ENCODE measurements around the gene ABCB4. TPM values are rescaled to one million over a fixed set of nuclear protein-coding genes. Genes with fewer than 3 reads are reported as not detected.

Gene ABCB4
- total RNA-seq, 2 experiments from 2014 or later: not detected

GRCh38 chr7:87482115-87482514, 6.6 kb upstream of the ABCB4 start:
- H3K4me1 Mint-ChIP-seq (ENCODE audit: low read depth): no peaks in the 10 kb centered on the region
- ATAC-seq (ENCODE audit: poor library complexity) (no peak), DNase-seq (no peak)
- ChIA-PET CTCF (no interaction called here), POLR2A (no interaction called here)
- Histone ChIP-seq H3K27ac (ENCODE audit: low read depth in 1 of 2, low read length in 2 of 2) (no peak overlapping the region), H3K4me3 (ENCODE audit: low read length) (no peak overlapping the region), H3K36me3 (ENCODE audit: insufficient read depth, low read length) (no peaks in the 10 kb centered on the region), H3K4me1 (ENCODE audit: insufficient read depth, low read length) (no peaks in the 10 kb centered on the region), H3K9me3 (ENCODE audit: control insufficient read depth in 1 of 2, insufficient read depth in 1 of 2, low read length in 2 of 2) (peaks cover 0 to 5% of the 10 kb centered on the region in 2 experiments), H3K27me3 (ENCODE audit: control insufficient read depth in 1 of 2, insufficient read depth in 2 of 2, low read length in 2 of 2) (peaks cover 2 to 13% of the 10 kb centered on the region in 2 experiments)
- H3K27ac Mint-ChIP-seq: no peak overlapping the region
- H3K9me3 Mint-ChIP-seq: no peaks in the 10 kb centered on the region
- H3K4me3 Mint-ChIP-seq: no peak overlapping the region
- H3K36me3 Mint-ChIP-seq (ENCODE audit: low read depth): no peaks in the 10 kb centered on the region
- intact Hi-C loops (cut with DNase I, micrococcal nuclease): no loop called here
- no peak for TF ChIP-seq CTCF (IDR thresholded peaks at IDR 0.05)
- peaks cover 23% of the 10 kb centered on the region for H3K27me3 Mint-ChIP-seq

DNA sequence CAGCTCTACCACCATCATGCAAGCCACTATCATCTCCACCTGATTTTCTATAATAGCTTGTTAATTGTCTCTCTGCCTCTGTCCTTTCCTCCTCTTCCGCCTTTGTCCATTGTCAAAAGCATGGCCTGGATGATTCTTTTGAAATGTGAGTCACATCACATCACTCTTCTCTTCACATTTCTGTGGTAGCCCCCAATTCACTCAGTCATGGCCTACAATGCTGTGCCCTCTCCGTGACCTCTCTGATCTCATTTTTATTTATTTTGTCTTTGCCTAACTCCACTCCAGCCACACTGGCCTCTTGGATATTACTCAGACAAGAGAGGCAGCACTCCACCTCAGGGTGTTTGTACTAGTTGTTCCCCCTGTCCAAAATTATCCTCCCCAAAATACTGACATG, 4.9 kb upstream of the ABCB4 start:
- ChIA-PET CTCF (no interaction called here), POLR2A (no interaction called here)
- H3K4me1 Mint-ChIP-seq (ENCODE audit: low read depth): no peaks in the 10 kb centered on the region
- peaks cover 5% of the 10 kb centered on the region for H3K4me1 ChIP-seq (ENCODE audit: insufficient read depth, low read length)
- no peaks in the 10 kb centered on the region for H3K36me3 ChIP-seq (ENCODE audit: insufficient read depth, low read length)
- H3K27me3 Mint-ChIP-seq: peaks cover 19% of the 10 kb centered on the region
- no peak overlapping the region for H3K27ac Mint-ChIP-seq
- H3K4me3 Mint-ChIP-seq: no peak overlapping the region
- H3K9me3 Mint-ChIP-seq: no peaks in the 10 kb centered on the region
- peaks cover 16 to 27% of the 10 kb centered on the region in 2 experiments for H3K27me3 ChIP-seq (ENCODE audit: control insufficient read depth in 1 of 2, insufficient read depth in 2 of 2, low read length in 2 of 2)
- DNase-seq (no peak), ATAC-seq (ENCODE audit: poor library complexity) (no peak)
- H3K9me3 ChIP-seq (ENCODE audit: control insufficient read depth in 1 of 2, insufficient read depth in 1 of 2, low read length in 2 of 2): peaks cover 0 to 5% of the 10 kb centered on the region in 2 experiments
- H3K36me3 Mint-ChIP-seq (ENCODE audit: low read depth): no peaks in the 10 kb centered on the region
- H3K27ac ChIP-seq (ENCODE audit: low read depth in 1 of 2, low read length in 2 of 2): no peak overlapping the region
- intact Hi-C loops (cut with DNase I, micrococcal nuclease): no loop called here
- TF ChIP-seq CTCF (IDR thresholded peaks at IDR 0.05): no peak
- H3K4me3 ChIP-seq (ENCODE audit: low read length): no peak overlapping the region

GRCh38 chr7:87479951-87480350, 4.5 kb upstream of the ABCB4 start:
- ChIA-PET CTCF (no interaction called here), POLR2A (no interaction called here)
- Histone ChIP-seq H3K36me3 (ENCODE audit: insufficient read depth, low read length) (no peaks in the 10 kb centered on the region), H3K4me1 (ENCODE audit: insufficient read depth, low read length) (peaks cover 10% of the 10 kb centered on the region), H3K4me3 (ENCODE audit: low read length) (no peak overlapping the region), H3K27me3 (ENCODE audit: control insufficient read depth in 1 of 2, insufficient read depth in 2 of 2, low read length in 2 of 2) (peaks cover 16 to 27% of the 10 kb centered on the region in 2 experiments), H3K27ac (ENCODE audit: low read depth in 1 of 2, low read length in 2 of 2) (no peak overlapping the region), H3K9me3 (ENCODE audit: control insufficient read depth in 1 of 2, insufficient read depth in 1 of 2, low read length in 2 of 2) (peaks cover 0 to 5% of the 10 kb centered on the region in 2 experiments)
- Mint-ChIP-seq H3K9me3 (no peaks in the 10 kb centered on the region), H3K27me3 (peaks cover 22% of the 10 kb centered on the region), H3K27ac (no peak overlapping the region), H3K4me1 (ENCODE audit: low read depth) (peaks cover 2% of the 10 kb centered on the region), H3K36me3 (ENCODE audit: low read depth) (no peaks in the 10 kb centered on the region), H3K4me3 (no peak overlapping the region)
- intact Hi-C loops (cut with DNase I, micrococcal nuclease): no loop called here
- no peak for TF ChIP-seq CTCF (IDR thresholded peaks at IDR 0.05)
- ATAC-seq (ENCODE audit: poor library complexity) (no peak), DNase-seq (no peak)
